ENCODE results near the gene TLE5. TPM values are rescaled to one million over a fixed set of nuclear protein-coding genes. Genes with fewer than 3 reads are reported as not detected.

The TLE5 gene, protein sequence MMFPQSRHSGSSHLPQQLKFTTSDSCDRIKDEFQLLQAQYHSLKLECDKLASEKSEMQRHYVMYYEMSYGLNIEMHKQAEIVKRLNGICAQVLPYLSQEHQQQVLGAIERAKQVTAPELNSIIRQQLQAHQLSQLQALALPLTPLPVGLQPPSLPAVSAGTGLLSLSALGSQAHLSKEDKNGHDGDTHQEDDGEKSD
- 270 TPM for polyA plus RNA-seq (2013)

DNA sequence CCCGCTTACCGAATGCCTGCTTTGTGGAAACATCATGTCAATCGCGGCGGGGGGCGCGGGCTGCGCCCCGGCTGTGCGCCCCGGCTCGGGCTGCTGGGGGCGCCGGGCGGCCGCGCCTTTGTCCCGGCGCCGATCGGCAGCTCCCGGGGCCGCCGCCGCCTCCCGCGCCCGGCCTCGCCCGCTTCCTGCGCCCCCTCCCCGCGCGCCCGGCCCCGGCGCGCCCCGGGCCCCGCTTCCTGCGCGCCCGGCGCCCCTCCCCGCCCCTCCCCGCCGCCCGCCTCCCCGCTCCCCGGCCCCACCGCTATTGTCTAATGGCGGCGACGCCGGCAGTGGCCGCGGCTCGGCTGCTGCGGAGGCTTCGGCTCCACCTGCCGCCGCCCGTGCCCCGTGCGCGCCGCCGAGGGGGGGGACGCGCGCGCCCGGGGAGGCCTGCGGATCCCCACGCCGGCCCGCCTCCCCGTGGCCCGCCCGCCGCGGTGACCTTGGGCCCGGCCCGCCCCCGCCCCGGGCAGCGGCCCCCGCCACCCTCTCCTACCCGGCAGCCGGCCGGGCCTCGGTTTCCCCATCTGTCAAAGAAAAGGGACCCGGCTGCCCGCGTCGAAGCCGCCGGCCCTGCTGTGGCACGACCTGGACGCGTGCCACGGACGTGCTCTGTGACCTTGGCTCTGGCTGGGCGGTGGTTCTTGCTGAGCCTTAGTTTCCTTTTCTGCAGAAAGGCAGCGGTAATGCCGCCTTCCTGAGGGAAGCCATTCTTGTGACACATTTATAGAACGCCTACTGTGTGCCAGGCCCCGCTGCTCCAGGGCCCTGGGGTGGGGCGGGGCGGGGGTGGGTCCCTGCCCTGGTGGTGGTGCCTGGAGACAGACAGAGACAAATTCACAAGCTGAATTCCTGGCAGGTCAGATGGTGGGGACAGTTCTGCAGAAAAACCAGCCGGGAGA lies at the start of gene TLE5:
Gene TLE5 (minus strand): TSS at position 331 of the 941 bp plus-strand sequence. CDS start 295 bp downstream, at position 36.
- H3K4me1 ChIP-seq (ENCODE audit: control extremely low read depth in 1 of 4, control insufficient read depth in 4 of 4, insufficient read depth in 4 of 4, low read length in 3 of 4), result peaks cover 0 to 43% (median 31%) of the 10 kb centered on the region in 4 experiments
- peak; percentile 56 to 77 (median 67) for DNase-seq
- H3K4me3 ChIP-seq (ENCODE audit: control insufficient read depth in 1 of 7, extremely low read depth in 1 of 7, insufficient read depth in 4 of 7, low read depth in 2 of 7, low read length in 6 of 7), result peak within 1 kb of the TSS; percentile 70 to 87 (median 80)
- H3K27me3 ChIP-seq (replicated peaks in 2 of 5; ENCODE audit: control insufficient read depth in 4 of 5, insufficient read depth in 5 of 5, low read length in 4 of 5), result no peaks in the 10 kb centered on the region
- CTCF ChIA-PET, result interaction anchor here (2.4 kb wide), 1 partner anchor 24 kb away, joined by 13 read pairs; no protein-coding TSS in a partner anchor
- 2% methylated on average over 65 of the region's 111 CpGs for WGBS (ENCODE audit: insufficient coverage)
- H3K27ac ChIP-seq (ENCODE audit: insufficient read depth in 1 of 2, low read depth in 1 of 2, low read length in 2 of 2, poor library complexity in 1 of 2, severe bottlenecking in 2 of 2), result peak within 1 kb of the TSS in 1 of 2 experiments; percentile 75
- POLR2A ChIA-PET, result interaction anchor here (0.5 to 1.3 kb wide), 3 partner anchors 9 to 377 kb away, joined by 3 to 5 read pairs (median 4); no protein-coding TSS in a partner anchor
- H3K36me3 ChIP-seq (ENCODE audit: control insufficient read depth in 4 of 4, insufficient read depth in 4 of 4, low read length in 3 of 4), result peaks cover 4 to 24% (median 19%) of the 10 kb centered on the region in 4 experiments
- no peaks in the 10 kb centered on the region for H3K9me3 ChIP-seq (ENCODE audit: control extremely low read depth in 1 of 5, control insufficient read depth in 4 of 5, insufficient read depth in 2 of 5, low read depth in 1 of 5, low read length in 4 of 5)

DNA sequence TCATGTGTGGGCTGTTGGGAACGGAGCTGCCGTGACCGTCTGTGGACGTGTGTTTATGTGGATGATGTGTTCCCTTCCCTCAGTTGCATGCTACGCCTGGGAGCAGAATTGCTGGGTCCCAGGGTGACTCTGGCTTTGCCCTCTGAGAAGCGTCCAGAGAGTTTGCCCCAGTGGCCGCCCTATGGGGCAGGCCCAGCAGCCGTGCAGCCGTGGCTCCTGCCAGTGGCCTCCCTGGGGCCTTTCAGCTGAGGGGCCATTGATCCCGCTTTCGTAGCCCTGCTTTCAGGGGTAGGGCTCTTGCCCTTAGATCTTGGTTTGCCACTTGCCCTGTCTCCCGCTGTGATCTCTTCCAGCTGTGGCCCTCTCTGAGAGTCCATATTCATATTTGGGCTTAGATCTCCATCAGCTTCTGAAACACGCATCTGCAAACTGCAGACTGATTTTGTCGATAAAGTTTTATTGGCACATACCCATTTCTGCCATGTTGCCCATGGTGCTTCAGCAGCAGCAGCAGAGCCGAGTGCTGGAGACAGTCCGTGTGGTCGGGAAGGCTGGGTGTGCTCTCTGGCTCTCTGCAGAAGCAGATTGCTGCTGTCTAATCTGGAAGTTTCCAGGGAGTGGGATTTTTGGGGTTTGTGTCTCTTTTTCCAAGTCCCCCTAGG lies 49.4 kb upstream of the TLE5 start:
- Histone ChIP-seq H3K4me3 (ENCODE audit: control insufficient read depth in 1 of 7, extremely low read depth in 1 of 7, insufficient read depth in 4 of 7, low read depth in 2 of 7, low read length in 6 of 7) (no peak overlapping the region), H3K27me3 (replicated peaks in 2 of 5; ENCODE audit: control insufficient read depth in 4 of 5, insufficient read depth in 5 of 5, low read length in 4 of 5) (no peaks in the 10 kb centered on the region), H3K27ac (ENCODE audit: insufficient read depth in 1 of 2, low read depth in 1 of 2, low read length in 2 of 2, poor library complexity in 1 of 2, severe bottlenecking in 2 of 2) (no peak overlapping the region), H3K9me3 (ENCODE audit: control extremely low read depth in 1 of 5, control insufficient read depth in 4 of 5, insufficient read depth in 2 of 5, low read depth in 1 of 5, low read length in 4 of 5) (no peaks in the 10 kb centered on the region), H3K36me3 (ENCODE audit: control insufficient read depth in 4 of 4, insufficient read depth in 4 of 4, low read length in 3 of 4) (peaks cover 0 to 16% (median 3%) of the 10 kb centered on the region in 4 experiments), H3K4me1 (ENCODE audit: control extremely low read depth in 1 of 4, control insufficient read depth in 4 of 4, insufficient read depth in 4 of 4, low read length in 3 of 4) (peaks cover 0 to 20% (median 3%) of the 10 kb centered on the region in 4 experiments)
- POLR2A ChIA-PET, result no interaction called here
- 96% methylated on average over 16 of the region's 17 CpGs for WGBS (ENCODE audit: insufficient coverage)
- CTCF ChIA-PET, result interaction anchor here (12.3 kb wide), 1 partner anchor 151 kb away, joined by 134 read pairs; no protein-coding TSS in a partner anchor
- no peak for DNase-seq

DNA sequence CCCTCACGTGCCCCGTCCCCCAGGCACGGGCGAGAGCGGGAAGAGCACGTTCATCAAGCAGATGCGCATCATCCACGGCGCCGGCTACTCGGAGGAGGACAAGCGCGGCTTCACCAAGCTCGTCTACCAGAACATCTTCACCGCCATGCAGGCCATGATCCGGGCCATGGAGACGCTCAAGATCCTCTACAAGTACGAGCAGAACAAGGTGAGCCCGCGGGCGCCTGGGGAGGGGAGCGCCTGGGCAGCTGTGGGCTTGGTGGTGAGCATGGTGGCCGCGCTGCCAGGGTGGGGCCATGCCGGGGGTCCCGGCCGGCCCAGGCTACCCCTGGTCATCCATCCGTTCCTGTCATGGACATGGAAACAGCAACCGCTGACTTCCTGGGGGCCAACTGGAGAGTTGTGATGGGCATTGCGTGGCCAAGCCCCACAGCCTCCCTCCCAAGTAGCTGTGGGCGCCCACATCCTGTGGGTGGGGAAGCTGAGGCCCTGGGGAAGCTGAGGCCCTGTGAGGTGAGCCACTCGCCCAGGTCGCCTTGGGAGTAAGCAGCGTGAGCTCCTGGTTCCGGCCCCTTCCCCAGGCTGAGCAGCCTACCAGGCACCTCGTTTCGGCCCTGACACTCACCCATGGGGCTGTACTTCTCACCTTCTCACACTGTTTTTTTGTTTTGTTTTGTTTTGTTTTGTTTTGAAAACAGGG lies 48.0 kb upstream of the TLE5 start:
- H3K4me1 ChIP-seq (ENCODE audit: control extremely low read depth in 1 of 4, control insufficient read depth in 4 of 4, insufficient read depth in 4 of 4, low read length in 3 of 4), result peaks cover 0 to 20% (median 3%) of the 10 kb centered on the region in 4 experiments
- peak overlapping the region in 1 of 7 experiments; percentile 25 for H3K4me3 ChIP-seq (ENCODE audit: control insufficient read depth in 1 of 7, extremely low read depth in 1 of 7, insufficient read depth in 4 of 7, low read depth in 2 of 7, low read length in 6 of 7)
- no peaks in the 10 kb centered on the region for H3K27me3 ChIP-seq (replicated peaks in 2 of 5; ENCODE audit: control insufficient read depth in 4 of 5, insufficient read depth in 5 of 5, low read length in 4 of 5)
- 86% methylated on average over 32 of the region's 37 CpGs for WGBS (ENCODE audit: insufficient coverage)
- no peaks in the 10 kb centered on the region for H3K9me3 ChIP-seq (ENCODE audit: control extremely low read depth in 1 of 5, control insufficient read depth in 4 of 5, insufficient read depth in 2 of 5, low read depth in 1 of 5, low read length in 4 of 5)
- H3K27ac ChIP-seq (ENCODE audit: insufficient read depth in 1 of 2, low read depth in 1 of 2, low read length in 2 of 2, poor library complexity in 1 of 2, severe bottlenecking in 2 of 2), result no peak overlapping the region
- POLR2A ChIA-PET, result no interaction called here
- DNase-seq, result peak in 1 of 3 donors; percentile 29
- H3K36me3 ChIP-seq (ENCODE audit: control insufficient read depth in 4 of 4, insufficient read depth in 4 of 4, low read length in 3 of 4), result peaks cover 0 to 11% (median 3%) of the 10 kb centered on the region in 4 experiments
- CTCF ChIA-PET, result interaction anchor here (0.6 to 12.3 kb wide), 9 partner anchors 8 to 158 kb away, joined by 3 to 134 read pairs (median 4); no protein-coding TSS in a partner anchor

DNA sequence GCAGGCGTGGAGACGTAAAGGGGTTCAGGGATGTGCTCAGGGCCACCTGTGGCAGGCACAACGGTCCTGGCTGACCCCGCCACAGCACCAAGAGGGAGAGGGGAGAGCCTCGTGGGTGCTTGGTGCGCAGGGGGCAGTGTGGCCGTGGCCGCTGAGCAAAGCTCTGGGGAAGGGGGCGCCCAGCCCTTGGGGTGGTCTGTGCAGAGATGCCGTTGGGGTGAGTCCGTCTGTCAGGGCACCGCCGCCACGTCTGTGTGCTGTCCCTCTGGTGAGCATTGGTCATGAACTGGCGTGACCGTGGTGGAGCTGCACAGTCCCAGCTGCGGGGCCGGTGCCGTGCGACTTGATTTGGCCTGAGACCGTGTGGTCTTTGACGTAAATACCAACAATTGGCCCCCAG lies 47.2 kb upstream of the TLE5 start:
- CTCF ChIA-PET, result interaction anchor here (1.3 to 12.3 kb wide), 8 partner anchors 7 to 157 kb away, joined by 4 to 134 read pairs (median 17); no protein-coding TSS in a partner anchor
- no peak overlapping the region for H3K4me3 ChIP-seq (ENCODE audit: control insufficient read depth in 1 of 7, extremely low read depth in 1 of 7, insufficient read depth in 4 of 7, low read depth in 2 of 7, low read length in 6 of 7)
- 95% methylated on average over 21 of the region's 22 CpGs for WGBS (ENCODE audit: insufficient coverage)

DNA sequence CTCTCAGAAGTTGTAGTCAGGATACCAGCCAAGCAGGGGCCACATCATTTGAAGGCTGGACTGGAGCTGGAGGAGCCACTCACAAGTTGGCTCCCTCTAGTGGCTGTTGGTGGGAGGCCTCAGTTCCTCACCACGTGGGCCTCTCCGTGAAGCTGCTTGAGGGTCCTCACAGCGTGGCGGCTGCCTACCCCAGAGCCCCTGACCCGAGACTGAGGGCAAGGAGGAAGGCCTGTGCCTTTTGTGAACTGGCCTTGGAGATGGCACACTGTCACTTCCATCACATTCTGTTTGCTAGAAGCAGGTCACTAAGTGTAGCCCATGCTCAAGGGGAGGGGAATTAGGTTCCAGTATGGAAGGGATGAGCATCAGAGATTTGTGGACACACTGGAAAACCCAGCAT lies 46.5 kb upstream of the TLE5 start:
- peak; percentile 69 to 81 (median 73) for DNase-seq
- POLR2A ChIA-PET, result no interaction called here
- H3K36me3 ChIP-seq (ENCODE audit: control insufficient read depth in 4 of 4, insufficient read depth in 4 of 4, low read length in 3 of 4), result peaks cover 0 to 8% (median 3%) of the 10 kb centered on the region in 4 experiments
- no peak overlapping the region for H3K4me3 ChIP-seq (ENCODE audit: control insufficient read depth in 1 of 7, extremely low read depth in 1 of 7, insufficient read depth in 4 of 7, low read depth in 2 of 7, low read length in 6 of 7)
- no peaks in the 10 kb centered on the region for H3K27me3 ChIP-seq (replicated peaks in 2 of 5; ENCODE audit: control insufficient read depth in 4 of 5, insufficient read depth in 5 of 5, low read length in 4 of 5)
- H3K9me3 ChIP-seq (ENCODE audit: control extremely low read depth in 1 of 5, control insufficient read depth in 4 of 5, insufficient read depth in 2 of 5, low read depth in 1 of 5, low read length in 4 of 5), result no peaks in the 10 kb centered on the region
- no peak overlapping the region for H3K27ac ChIP-seq (ENCODE audit: insufficient read depth in 1 of 2, low read depth in 1 of 2, low read length in 2 of 2, poor library complexity in 1 of 2, severe bottlenecking in 2 of 2)
- CTCF ChIA-PET, result interaction anchor here (0.6 to 12.3 kb wide), 15 partner anchors 8 to 245 kb away, joined by 3 to 134 read pairs (median 4); partner anchors contain the start of gene GNA11
- peaks cover 0 to 27% (median 5%) of the 10 kb centered on the region in 4 experiments for H3K4me1 ChIP-seq (ENCODE audit: control extremely low read depth in 1 of 4, control insufficient read depth in 4 of 4, insufficient read depth in 4 of 4, low read length in 3 of 4)
- 31% methylated on average over 2 of the region's 5 CpGs for WGBS (ENCODE audit: insufficient coverage)

More for the DNA sequence above, 47.2 kb upstream of the TLE5 start:
- POLR2A ChIA-PET, result no interaction called here
- peaks cover 0 to 21% (median 3%) of the 10 kb centered on the region in 4 experiments for H3K4me1 ChIP-seq (ENCODE audit: control extremely low read depth in 1 of 4, control insufficient read depth in 4 of 4, insufficient read depth in 4 of 4, low read length in 3 of 4)
- DNase-seq, result no peak
- no peaks in the 10 kb centered on the region for H3K27me3 ChIP-seq (replicated peaks in 2 of 5; ENCODE audit: control insufficient read depth in 4 of 5, insufficient read depth in 5 of 5, low read length in 4 of 5)
- H3K27ac ChIP-seq (ENCODE audit: insufficient read depth in 1 of 2, low read depth in 1 of 2, low read length in 2 of 2, poor library complexity in 1 of 2, severe bottlenecking in 2 of 2), result no peak overlapping the region
- H3K36me3 ChIP-seq (ENCODE audit: control insufficient read depth in 4 of 4, insufficient read depth in 4 of 4, low read length in 3 of 4), result peaks cover 0 to 11% (median 3%) of the 10 kb centered on the region in 4 experiments
- H3K9me3 ChIP-seq (ENCODE audit: control extremely low read depth in 1 of 5, control insufficient read depth in 4 of 5, insufficient read depth in 2 of 5, low read depth in 1 of 5, low read length in 4 of 5), result no peaks in the 10 kb centered on the region

DNA sequence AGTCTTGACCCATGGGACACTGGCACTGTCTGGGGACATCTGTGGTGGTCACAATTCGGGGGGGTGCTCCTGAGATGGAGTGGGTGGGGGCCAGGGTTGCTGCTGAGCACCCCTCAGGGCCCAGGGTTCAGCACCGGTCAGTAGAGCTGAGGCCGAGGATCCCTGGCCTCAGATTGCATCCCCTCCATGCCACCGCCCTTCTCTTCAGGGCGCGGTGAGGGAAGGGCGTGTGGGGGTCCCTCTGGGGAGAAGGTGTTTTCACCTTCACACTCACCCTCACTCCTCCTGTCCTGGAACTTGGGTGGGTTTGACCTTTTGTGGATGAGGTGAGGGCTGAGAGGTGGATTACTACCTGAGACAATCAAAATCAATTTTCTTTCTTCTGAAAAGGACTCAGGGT lies 45.4 kb upstream of the TLE5 start:
- no peaks in the 10 kb centered on the region for H3K9me3 ChIP-seq (ENCODE audit: control extremely low read depth in 1 of 5, control insufficient read depth in 4 of 5, insufficient read depth in 2 of 5, low read depth in 1 of 5, low read length in 4 of 5)
- CTCF ChIA-PET, result interaction anchor here (0.7 to 12.3 kb wide), 8 partner anchors 9 to 243 kb away, joined by 3 to 134 read pairs (median 14); no protein-coding TSS in a partner anchor
- POLR2A ChIA-PET, result no interaction called here
- H3K4me3 ChIP-seq (ENCODE audit: control insufficient read depth in 1 of 7, extremely low read depth in 1 of 7, insufficient read depth in 4 of 7, low read depth in 2 of 7, low read length in 6 of 7), result no peak overlapping the region
- 100% methylated on average over 2 of the region's 7 CpGs for WGBS (ENCODE audit: insufficient coverage)
- H3K27me3 ChIP-seq (replicated peaks in 2 of 5; ENCODE audit: control insufficient read depth in 4 of 5, insufficient read depth in 5 of 5, low read length in 4 of 5), result no peaks in the 10 kb centered on the region
- H3K36me3 ChIP-seq (ENCODE audit: control insufficient read depth in 4 of 4, insufficient read depth in 4 of 4, low read length in 3 of 4), result peaks cover 0 to 4% (median under 1%) of the 10 kb centered on the region in 4 experiments
- H3K4me1 ChIP-seq (ENCODE audit: control extremely low read depth in 1 of 4, control insufficient read depth in 4 of 4, insufficient read depth in 4 of 4, low read length in 3 of 4), result peaks cover 0 to 31% (median 6%) of the 10 kb centered on the region in 4 experiments
- H3K27ac ChIP-seq (ENCODE audit: insufficient read depth in 1 of 2, low read depth in 1 of 2, low read length in 2 of 2, poor library complexity in 1 of 2, severe bottlenecking in 2 of 2), result no peak overlapping the region
- no peak for DNase-seq

All from common myeloid progenitor, CD34-positive (primary cell).